Dendritic cell treated with granulocyte-macrophage colony-stimulating factor and Interleukin-4, amounts not matched to agents 40 ng/mL and 50 ng/mL, for 4 days (primary cell): Measurements from ENCODE around the gene ALDH18A1.

Source experiments
- H3K27ac Mint-ChIP-seq: one replicate; pipeline ENCODE4 v1.8.0; 2022; ENCODE audit warnings: mild to moderate bottlenecking, mixed read lengths
- H3K27me3 Mint-ChIP-seq: one replicate; pipeline ENCODE4 v1.8.0; 2022; ENCODE audit warnings: mild to moderate bottlenecking, mixed read lengths
- H3K36me3 Mint-ChIP-seq: one replicate; pipeline ENCODE4 v1.8.0; 2022; ENCODE audit warnings: low read depth, mixed read lengths
- H3K4me1 Mint-ChIP-seq: one replicate; pipeline ENCODE4 v1.8.0; 2022; ENCODE audit warnings: low read depth, mixed read lengths
- H3K4me3 Mint-ChIP-seq: one replicate; pipeline ENCODE4 v1.8.0; 2022; ENCODE audit warnings: mild to moderate bottlenecking, moderate library complexity, mixed read lengths
- H3K9me3 Mint-ChIP-seq: one replicate; pipeline ENCODE4 v1.8.0; 2022; ENCODE audit warnings: mixed read lengths
- intact Hi-C: fragments of 100-400 bp; cut with micrococcal nuclease; formaldehyde crosslinking; loops from one replicate; pipeline ENCODE4 v1.15.0; 2022

ALDH18A1 gene

GRCh38 chr10:95564291-95564690, 92.2 kb downstream of the ALDH18A1 start:
- Mint-ChIP-seq H3K4me3 (no peak overlapping the region), H3K27ac (no peak overlapping the region), H3K4me1 (peaks cover 32% of the 10 kb centered on the region), H3K27me3 (peaks cover 23% of the 10 kb centered on the region), H3K9me3 (no peaks in the 10 kb centered on the region), H3K36me3 (peaks cover 8% of the 10 kb centered on the region)
- intact Hi-C loops, result no loop called here

GRCh38 chr10:95562341-95562965, 94.1 kb downstream of the ALDH18A1 start:
- Mint-ChIP-seq H3K4me1 (peaks cover 18% of the 10 kb centered on the region), H3K9me3 (no peaks in the 10 kb centered on the region), H3K27ac (no peak overlapping the region), H3K4me3 (no peak overlapping the region), H3K36me3 (peaks cover 8% of the 10 kb centered on the region), H3K27me3 (peaks cover 42% of the 10 kb centered on the region)
- intact Hi-C loops, result no loop called here

GRCh38 chr10:95561864-95562177, 94.7 kb downstream of the ALDH18A1 start:
- H3K36me3 Mint-ChIP-seq, result peaks cover 8% of the 10 kb centered on the region
- no peaks in the 10 kb centered on the region for H3K9me3 Mint-ChIP-seq
- H3K4me3 Mint-ChIP-seq, result peak overlapping the region; percentile 77
- H3K27me3 Mint-ChIP-seq, result peaks cover 45% of the 10 kb centered on the region
- intact Hi-C loops, result no loop called here
- H3K4me1 Mint-ChIP-seq, result peaks cover 17% of the 10 kb centered on the region
- peak overlapping the region; percentile 75 for H3K27ac Mint-ChIP-seq

GRCh38 chr10:95561177-95561863, 95.2 kb downstream of the ALDH18A1 start, which contains the start of gene SORBS1:
TSS of gene SORBS1 (minus strand) at chr10:95561371. CDS start at chr10:95441135, 120,236 bp downstream.
- H3K9me3 Mint-ChIP-seq, result no peaks in the 10 kb centered on the region
- peak within 1 kb of the TSS; percentile 75 for H3K27ac Mint-ChIP-seq
- peaks cover 48% of the 10 kb centered on the region for H3K27me3 Mint-ChIP-seq
- H3K36me3 Mint-ChIP-seq, result peaks cover 8% of the 10 kb centered on the region
- H3K4me1 Mint-ChIP-seq, result peaks cover 17% of the 10 kb centered on the region
- peak within 1 kb of the TSS; percentile 95 for H3K4me3 Mint-ChIP-seq
- intact Hi-C loops, result no loop called here

GRCh38 chr10:95560278-95561176, 96.0 kb downstream of the ALDH18A1 start:
- Mint-ChIP-seq H3K9me3 (no peaks in the 10 kb centered on the region), H3K4me3 (peak overlapping the region; percentile 95), H3K4me1 (peaks cover 17% of the 10 kb centered on the region), H3K36me3 (peaks cover 8% of the 10 kb centered on the region), H3K27me3 (peaks cover 48% of the 10 kb centered on the region), H3K27ac (peak overlapping the region; percentile 75)
- intact Hi-C loops, result no loop called here

- Mint-ChIP-seq H3K27me3 (peaks cover 48% of the 10 kb centered on the region), H3K4me3 (peak overlapping the region; percentile 95), H3K4me1 (peaks cover 17% of the 10 kb centered on the region), H3K27ac (no peak overlapping the region), H3K36me3 (peaks cover 8% of the 10 kb centered on the region), H3K9me3 (no peaks in the 10 kb centered on the region)
- intact Hi-C loops, result no loop called here
Measured at GRCh38 chr10:95559896-95560277, 96.6 kb downstream of the ALDH18A1 start.

GRCh38 chr10:95559471-95559870, 97.0 kb downstream of the ALDH18A1 start:
- Mint-ChIP-seq H3K27me3 (peaks cover 48% of the 10 kb centered on the region), H3K27ac (no peak overlapping the region), H3K4me3 (peak overlapping the region; percentile 14), H3K9me3 (no peaks in the 10 kb centered on the region), H3K36me3 (peaks cover 8% of the 10 kb centered on the region), H3K4me1 (peaks cover 17% of the 10 kb centered on the region)
- intact Hi-C loops, result no loop called here

GRCh38 chr10:95558593-95559320, 97.8 kb downstream of the ALDH18A1 start:
- H3K4me3 Mint-ChIP-seq, result no peak overlapping the region
- no peak overlapping the region for H3K27ac Mint-ChIP-seq
- no peaks in the 10 kb centered on the region for H3K9me3 Mint-ChIP-seq
- H3K27me3 Mint-ChIP-seq, result peaks cover 48% of the 10 kb centered on the region
- intact Hi-C loops, result no loop called here
- H3K36me3 Mint-ChIP-seq, result peaks cover 8% of the 10 kb centered on the region
- H3K4me1 Mint-ChIP-seq, result peaks cover 17% of the 10 kb centered on the region

GRCh38 chr10:95556994-95557767, 99.3 kb downstream of the ALDH18A1 start:
- Mint-ChIP-seq H3K27me3 (peaks cover 45% of the 10 kb centered on the region), H3K4me1 (peaks cover 17% of the 10 kb centered on the region), H3K36me3 (peaks cover 8% of the 10 kb centered on the region), H3K4me3 (no peak overlapping the region), H3K27ac (no peak overlapping the region), H3K9me3 (no peaks in the 10 kb centered on the region)
- intact Hi-C loops, result no loop called here
